Smooth muscle cell (in vitro differentiated cells): Measurements from ENCODE around the gene INTS15. TPM values are rescaled to one million over a fixed set of nuclear protein-coding genes. Genes with fewer than 3 reads are reported as not detected.

Source experiments
- DNase-seq: peaks from one replicate; lab custom pipeline; 2025; ENCODE audit not compliant: unreplicated experiment; lab: John Stamatoyannopoulos, UW
- H2AFZ ChIP-seq: fragments of 200-600 bp; sonication (generic); 2 replicates; pipeline ENCODE4 v1.6.0; 2016; ENCODE audit warnings: antibody characterized with exemption, low read depth, mild to moderate bottlenecking
- H3F3A ChIP-seq: fragments of 200-600 bp; sonication (generic); 2 replicates; pipeline ENCODE4 v1.6.0; 2017; ENCODE audit warnings: antibody characterized with exemption, low read depth
- H3K27ac ChIP-seq: fragments of 200-600 bp; sonication (generic); 2 replicates; pipeline ENCODE4 v1.5.1; 2016; ENCODE audit warnings: low read depth, mild to moderate bottlenecking
- H3K27me3 ChIP-seq: fragments of 200-600 bp; sonication (generic); 2 replicates; pipeline ENCODE4 v1.6.1; 2016; ENCODE audit warnings: low read depth, mild to moderate bottlenecking
- H3K36me3 ChIP-seq: fragments of 200-600 bp; sonication (generic); 2 replicates; pipeline ENCODE4 v1.5.1; 2016; ENCODE audit warnings: low read depth
- H3K4me1 ChIP-seq: fragments of 200-600 bp; sonication (generic); 2 replicates; pipeline ENCODE4 v1.5.1; 2016; ENCODE audit warnings: low read depth
- H3K4me2 ChIP-seq: fragments of 200-600 bp; sonication (generic); 2 replicates; pipeline ENCODE4 v1.6.0; 2016; ENCODE audit warnings: mild to moderate bottlenecking
- H3K4me3 ChIP-seq: fragments of 200-600 bp; sonication (generic); 2 replicates; pipeline ENCODE4 v1.5.1; 2016; ENCODE audit warnings: mild to moderate bottlenecking
- H3K79me2 ChIP-seq: fragments of 200-600 bp; sonication (generic); 2 replicates; pipeline ENCODE4 v1.6.0; 2016; ENCODE audit warnings: low read depth, mild to moderate bottlenecking
- H3K9ac ChIP-seq: fragments of 200-600 bp; sonication (generic); 2 replicates; pipeline ENCODE4 v1.6.0; 2016; ENCODE audit warnings: low read depth
- H3K9me3 ChIP-seq: fragments of 200-600 bp; sonication (generic); replicated peaks from 2 replicates; pipeline ENCODE4 v1.5.1; 2016; ENCODE audit warnings: low read depth
- H4K20me1 ChIP-seq: fragments of 200-600 bp; sonication (generic); 2 replicates; pipeline ENCODE4 v1.6.0; 2016; ENCODE audit warnings: low read depth
- WGBS: methylation state at CpG from one replicate; pipeline ENCODE4 v1.1.7; 2016; ENCODE audit warnings: low lambda C conversion rate; 5-methylcytosine and 5-hydroxymethylcytosine counted together
- polyA plus RNA-seq: library from polyadenylated mRNA; unstranded; fragments of >200 nt; fragmentation: Nextera tagmentation; extraction: Ambion mirVana; gene quantifications from 2 replicates; pipeline ENCODE4 v1.2.1, GENCODE V29; 2016
- total RNA-seq: library from RNA; depleted of rRNA; stranded (reverse); fragments of >200 nt; gene quantifications from 2 replicates; pipeline ENCODE4 v1.2.3, GENCODE V29; 2014
- TF ChIP-seq, protein P1 (sequence below): fragments of 200-600 bp; sonication (generic); IDR thresholded peaks from 2 replicates; pipeline ENCODE4 v1.5.1; 2017; ENCODE audit warnings: borderline replicate concordance, mild to moderate bottlenecking, antibody characterized with exemption; ENCODE audit not compliant: insufficient read depth, poor library complexity, severe bottlenecking

INTS15 gene
- total and polyA plus RNA-seq, 2 experiments from 2014 or later = 14.7 to 25.9 TPM

DNA sequence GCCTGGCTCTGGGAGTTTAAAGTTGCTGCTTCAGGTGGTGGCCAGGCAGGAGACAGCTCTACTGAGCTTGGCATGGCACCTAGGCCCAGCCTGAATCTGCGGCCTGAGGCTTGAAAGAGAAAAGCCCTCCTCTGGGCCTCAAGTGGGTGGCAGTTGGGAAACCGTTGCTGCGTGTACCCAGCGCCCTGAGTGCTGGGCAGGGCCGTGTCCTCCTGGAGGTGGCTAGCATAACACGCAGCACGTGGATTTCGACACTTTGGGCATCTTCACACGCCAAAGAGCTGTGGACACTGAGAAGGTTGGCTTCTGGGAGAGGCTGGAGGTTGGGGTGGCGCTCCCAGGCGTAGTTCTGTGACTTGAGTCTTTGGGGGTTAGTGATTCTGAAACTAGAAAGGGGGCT, 49.8 kb downstream of the INTS15 start:
- Histone ChIP-seq H3K79me2 (peaks cover 29% of the 10 kb centered on the region), H3K27me3 (no peaks in the 10 kb centered on the region), H3K4me2 (no peak overlapping the region), H3K4me3 (no peak overlapping the region), H3K9me3 (no peaks in the 10 kb centered on the region), H2AFZ (no peak overlapping the region), H4K20me1 (peaks cover 28% of the 10 kb centered on the region), H3K9ac (no peak overlapping the region), H3K27ac (no peak overlapping the region), H3K36me3 (no peaks in the 10 kb centered on the region), H3K4me1 (peaks cover 4% of the 10 kb centered on the region), H3F3A (no peaks in the 10 kb centered on the region)
- DNase-seq = no peak
- 97% methylated on average over 11 of the region's 11 CpGs for WGBS
- TF ChIP-seq, protein P1, sequence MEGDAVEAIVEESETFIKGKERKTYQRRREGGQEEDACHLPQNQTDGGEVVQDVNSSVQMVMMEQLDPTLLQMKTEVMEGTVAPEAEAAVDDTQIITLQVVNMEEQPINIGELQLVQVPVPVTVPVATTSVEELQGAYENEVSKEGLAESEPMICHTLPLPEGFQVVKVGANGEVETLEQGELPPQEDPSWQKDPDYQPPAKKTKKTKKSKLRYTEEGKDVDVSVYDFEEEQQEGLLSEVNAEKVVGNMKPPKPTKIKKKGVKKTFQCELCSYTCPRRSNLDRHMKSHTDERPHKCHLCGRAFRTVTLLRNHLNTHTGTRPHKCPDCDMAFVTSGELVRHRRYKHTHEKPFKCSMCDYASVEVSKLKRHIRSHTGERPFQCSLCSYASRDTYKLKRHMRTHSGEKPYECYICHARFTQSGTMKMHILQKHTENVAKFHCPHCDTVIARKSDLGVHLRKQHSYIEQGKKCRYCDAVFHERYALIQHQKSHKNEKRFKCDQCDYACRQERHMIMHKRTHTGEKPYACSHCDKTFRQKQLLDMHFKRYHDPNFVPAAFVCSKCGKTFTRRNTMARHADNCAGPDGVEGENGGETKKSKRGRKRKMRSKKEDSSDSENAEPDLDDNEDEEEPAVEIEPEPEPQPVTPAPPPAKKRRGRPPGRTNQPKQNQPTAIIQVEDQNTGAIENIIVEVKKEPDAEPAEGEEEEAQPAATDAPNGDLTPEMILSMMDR = no peak

DNA sequence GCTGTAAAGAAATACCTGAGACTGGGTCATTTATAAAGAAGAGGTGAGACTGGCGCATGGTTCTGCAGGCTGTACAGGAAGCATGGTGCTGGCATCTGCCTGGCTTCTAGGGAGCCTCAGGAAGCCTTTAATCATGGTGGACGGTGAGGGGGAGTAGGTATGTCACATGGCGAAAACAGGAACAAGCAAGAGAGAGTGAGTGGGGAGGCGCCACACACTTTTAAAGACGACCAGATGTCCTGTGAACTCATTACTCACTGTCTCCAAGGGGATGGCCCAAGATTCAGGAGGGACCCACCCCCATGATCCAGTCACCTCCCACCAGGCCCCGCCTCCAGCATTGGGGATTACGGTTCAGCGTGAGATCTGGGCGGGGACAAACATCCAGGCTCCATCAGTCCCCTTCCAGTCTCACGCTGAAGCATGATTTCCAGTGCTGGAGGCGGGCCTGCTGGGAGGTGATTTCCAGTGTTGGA, 50.5 kb downstream of the INTS15 start:
- Histone ChIP-seq H3K36me3 (no peaks in the 10 kb centered on the region), H3K9me3 (no peaks in the 10 kb centered on the region), H3F3A (no peaks in the 10 kb centered on the region), H3K4me2 (no peak overlapping the region), H3K4me1 (peaks cover 4% of the 10 kb centered on the region), H3K27me3 (no peaks in the 10 kb centered on the region), H2AFZ (no peak overlapping the region), H3K79me2 (peaks cover 29% of the 10 kb centered on the region), H3K4me3 (no peak overlapping the region), H3K9ac (no peak overlapping the region), H3K27ac (no peak overlapping the region), H4K20me1 (peaks cover 28% of the 10 kb centered on the region)
- DNase-seq = no peak
- WGBS = 64% methylated on average over 10 of the region's 11 CpGs
- TF ChIP-seq, protein P1 = no peak

DNA sequence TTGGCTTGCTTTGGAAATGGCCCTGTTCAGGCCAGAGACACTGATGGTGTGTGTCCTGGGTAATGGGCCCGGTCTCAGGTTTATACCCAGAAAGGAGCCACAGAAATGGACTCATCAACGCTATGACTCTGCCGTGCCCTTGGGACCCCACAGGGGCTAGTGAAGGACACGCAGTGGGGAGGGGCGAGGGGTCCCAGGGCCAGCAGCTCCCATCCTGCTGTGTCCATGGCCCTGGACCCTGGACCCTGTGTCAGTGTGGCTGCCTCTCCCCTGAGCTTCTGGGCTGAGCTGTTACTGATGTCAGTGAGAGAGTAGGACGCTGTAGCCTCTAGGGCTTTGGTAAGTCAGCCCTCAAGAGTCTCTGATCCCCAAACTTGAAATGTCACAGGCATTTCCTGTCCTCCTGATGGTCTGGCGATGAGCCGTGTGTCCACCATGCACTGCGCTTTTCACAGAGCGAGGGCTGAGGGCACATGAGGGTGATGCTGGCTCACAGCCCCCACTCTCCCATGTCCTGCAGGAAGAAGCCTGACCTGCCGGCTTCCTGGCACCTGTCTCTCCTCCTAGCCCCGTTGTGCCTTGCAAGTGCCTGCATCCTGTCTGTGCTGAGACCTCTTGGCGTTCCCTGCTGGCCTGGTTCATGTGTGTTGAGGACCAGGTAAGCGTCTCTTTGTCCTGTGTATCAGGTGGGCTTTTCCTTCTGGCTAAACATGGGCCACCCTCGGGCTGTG, 51.6 kb downstream of the INTS15 start:
- Histone ChIP-seq H3K4me3 (no peak overlapping the region), H3K9me3 (no peaks in the 10 kb centered on the region), H3K9ac (no peak overlapping the region), H3K27me3 (no peaks in the 10 kb centered on the region), H2AFZ (no peak overlapping the region), H4K20me1 (peaks cover 34% of the 10 kb centered on the region), H3K4me1 (peaks cover 4% of the 10 kb centered on the region), H3K4me2 (no peak overlapping the region), H3F3A (no peaks in the 10 kb centered on the region), H3K36me3 (no peaks in the 10 kb centered on the region), H3K27ac (no peak overlapping the region), H3K79me2 (peaks cover 29% of the 10 kb centered on the region)
- WGBS = 96% methylated on average over 15 of the region's 15 CpGs
- TF ChIP-seq, protein P1 = no peak
- DNase-seq = no peak
